Astrocyte of the hippocampus (primary cell): ENCODE measurements around the gene ARPP21.
"Not testable (repeated sequence)": the region's sequence is repeated elsewhere in the genome, so short reads cannot be mapped to it uniquely, and the experiment has no call there.

Experiments
- DNase-seq: peaks from one replicate; pipeline ENCODE4 v3.0.0; 2011; ENCODE audit warnings: low read depth, low spot score

ARPP21 gene

GRCh38 chr3:35780800-35781199 is 141.5 kb downstream of the ARPP21 start:
- no peak for DNase-seq

DNA sequence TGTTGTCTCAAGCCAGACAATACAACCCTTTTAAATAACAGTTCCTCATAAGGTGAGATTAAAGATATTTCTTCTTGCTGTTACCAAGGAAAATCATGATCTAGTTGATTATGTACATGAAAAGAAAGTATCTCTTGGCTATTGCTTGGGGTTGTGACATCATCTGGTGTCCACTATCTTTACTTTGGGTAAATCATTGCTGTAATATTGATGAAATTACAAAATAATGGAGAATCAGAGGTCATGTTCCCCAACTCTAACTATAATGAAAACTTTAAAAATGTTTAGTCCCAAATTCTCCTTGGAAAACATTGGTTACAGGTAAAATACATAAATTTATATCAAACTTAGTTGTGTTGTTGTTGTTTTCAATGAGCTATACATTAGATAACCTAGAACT is 142.2 kb downstream of the ARPP21 start:
- DNase-seq: no peak

DNA sequence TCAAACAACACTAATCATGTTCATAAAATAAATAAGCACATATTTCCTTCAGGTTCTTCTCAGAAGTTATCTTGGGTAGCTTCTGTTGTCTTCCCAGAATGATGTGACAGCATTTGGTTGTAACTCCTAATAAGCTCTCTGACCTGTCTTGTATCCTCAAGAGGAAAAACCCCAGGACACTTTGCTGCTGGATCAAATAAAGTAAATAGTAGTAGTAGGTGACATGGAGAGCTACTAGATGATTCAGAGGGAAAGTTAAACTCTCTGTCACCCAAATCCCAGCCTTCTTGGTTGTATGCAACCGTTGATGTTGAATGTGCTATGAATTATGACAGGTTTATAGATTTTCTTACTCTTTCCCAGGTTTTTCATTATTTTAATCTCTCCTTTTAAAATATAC is 143.0 kb downstream of the ARPP21 start:
- DNase-seq: no peak

DNA sequence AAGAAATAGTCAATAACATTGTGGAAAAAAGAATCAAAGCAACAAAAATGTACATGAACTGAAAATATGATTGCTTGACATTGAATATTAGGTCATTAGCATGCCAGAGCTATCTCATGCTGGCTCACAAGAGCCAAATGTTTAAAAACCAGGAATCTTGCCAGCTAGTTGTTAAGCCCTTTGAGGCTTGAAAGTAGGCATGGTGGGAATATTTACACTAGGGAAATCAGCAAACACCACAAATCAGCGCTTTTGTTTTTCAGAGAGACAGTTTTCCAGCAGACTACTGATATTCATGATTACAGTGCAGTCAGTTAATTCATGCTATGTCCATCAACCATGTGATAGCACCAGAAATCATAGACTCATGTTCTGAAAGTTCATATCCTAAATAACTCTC is 144.8 kb downstream of the ARPP21 start:
- DNase-seq: no peak

DNA sequence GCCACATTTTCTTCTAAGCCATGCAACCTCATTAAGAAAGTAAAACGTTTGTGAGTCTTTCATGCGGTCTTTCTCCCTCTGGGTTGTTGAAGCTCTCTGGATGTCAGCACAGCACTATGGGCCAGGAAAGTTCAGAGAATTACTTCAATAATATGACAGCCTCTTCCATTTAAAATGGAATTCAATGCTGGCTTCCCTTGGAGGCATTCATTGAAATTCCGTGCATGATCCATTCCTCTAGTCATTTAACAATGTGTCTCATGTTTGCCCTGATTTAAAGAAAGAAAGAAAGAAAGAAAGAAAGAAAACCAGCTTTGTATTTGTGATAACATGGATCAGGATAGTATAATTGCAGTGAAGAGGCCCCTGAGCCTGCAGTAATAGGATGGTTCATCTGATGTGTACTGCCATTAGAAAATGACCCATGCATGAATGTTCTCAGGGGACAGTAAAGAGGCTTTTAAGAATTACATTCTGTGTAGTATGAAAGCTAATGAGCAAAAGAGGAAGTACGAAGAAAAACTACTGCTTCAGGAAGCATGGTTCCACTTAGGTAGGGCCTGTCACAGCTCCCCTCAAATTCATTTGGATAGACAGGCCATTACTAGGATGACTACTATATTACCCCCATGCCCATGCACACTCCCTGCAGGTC is 146.0 kb downstream of the ARPP21 start:
- DNase-seq: no peak

GRCh38 chr3:35787936-35788335 is 148.6 kb downstream of the ARPP21 start:
- DNase-seq: no peak

DNA sequence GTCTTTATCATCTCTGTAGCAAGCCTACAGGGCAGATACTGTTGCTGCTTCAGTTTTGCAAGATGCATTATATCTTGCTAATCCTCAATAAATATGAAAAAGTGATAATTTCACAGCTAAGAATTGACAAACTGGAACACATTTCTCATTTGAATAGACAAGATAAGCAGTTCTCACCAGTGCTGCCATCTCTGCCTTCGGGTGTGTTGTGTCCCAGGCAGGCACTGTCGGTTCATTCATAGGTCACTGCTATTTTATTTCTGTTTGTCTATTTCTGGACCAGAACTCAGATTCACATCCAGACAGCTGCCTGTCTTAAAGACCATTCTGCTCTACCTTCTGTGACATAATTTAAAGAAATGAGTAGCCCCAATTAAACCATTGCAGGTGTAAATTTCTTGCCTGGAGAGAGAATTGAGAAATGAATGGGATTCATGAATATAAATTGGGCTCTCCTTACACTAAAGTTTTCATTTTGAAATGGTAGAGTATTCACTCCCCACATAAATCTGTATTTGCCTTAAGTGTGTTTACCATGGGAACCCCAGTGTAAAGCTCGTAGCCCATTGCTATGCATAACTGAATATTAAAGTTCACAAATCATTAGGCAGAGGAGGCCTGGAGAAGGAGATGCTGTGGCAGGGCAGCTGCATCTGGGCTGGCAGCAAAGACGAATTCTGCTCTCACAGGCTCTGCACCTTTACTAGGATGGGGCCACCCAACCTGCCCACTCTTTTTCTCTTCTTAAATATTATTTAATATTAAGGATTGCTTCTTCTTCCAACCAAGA is 149.9 kb downstream of the ARPP21 start:
- no peak for DNase-seq

- DNase-seq: no peak
These were observed 151.4 kb downstream of the ARPP21 start for GRCh38 chr3:35790764-35791163.

- DNase-seq: no peak
These were observed 154.3 kb downstream of the ARPP21 start for GRCh38 chr3:35793667-35794066.

DNA sequence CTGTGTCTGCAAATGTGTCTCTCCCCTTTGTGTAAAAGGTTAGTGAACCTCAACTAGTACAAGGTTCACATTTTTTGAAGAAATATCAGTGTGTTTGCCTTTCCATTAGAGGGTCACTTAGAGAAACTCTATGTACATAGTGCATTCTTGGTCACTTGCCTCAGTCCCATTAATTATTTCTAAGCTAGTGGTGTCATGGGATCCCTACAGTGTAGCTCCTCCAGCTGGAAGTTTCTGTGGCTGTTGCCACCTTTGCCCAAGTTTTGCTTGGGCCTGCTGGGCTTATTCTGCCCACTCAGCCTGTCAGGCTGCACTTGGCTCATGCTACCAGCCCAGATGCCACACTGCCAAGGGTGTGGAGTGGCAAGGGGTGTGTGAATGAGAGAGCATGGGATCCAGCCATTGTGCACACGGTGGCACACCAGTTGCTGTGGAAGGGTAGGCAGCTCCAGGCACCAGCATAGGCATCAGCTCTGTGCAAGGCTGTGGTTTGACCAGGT is 161.7 kb downstream of the ARPP21 start:
- DNase-seq: no peak

- DNase-seq: no peak
These were observed 175.2 kb downstream of the ARPP21 start for GRCh38 chr3:35814531-35814930.

- not testable (repeated sequence) for DNase-seq
These were observed 176.5 kb downstream of the ARPP21 start for GRCh38 chr3:35815796-35816195.

DNA sequence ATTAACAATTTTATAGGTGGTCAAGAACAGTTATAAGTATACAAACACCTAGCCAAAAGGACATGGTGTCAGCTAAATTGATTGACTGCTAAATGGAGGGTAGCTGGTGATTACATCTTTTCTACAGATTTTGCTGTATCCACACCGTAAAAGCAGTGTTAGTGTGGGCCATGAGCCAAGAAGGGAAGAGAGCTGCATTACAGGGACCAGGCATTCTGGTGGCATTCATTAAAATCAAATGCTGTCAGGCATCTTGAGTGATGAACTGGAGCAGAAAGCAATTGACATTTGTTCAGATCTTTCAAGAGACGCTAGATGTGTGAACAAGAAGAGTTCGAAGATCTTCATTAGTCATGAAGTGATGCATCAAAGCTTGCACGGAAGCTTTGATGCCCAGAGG is 177.9 kb downstream of the ARPP21 start:
- peak; percentile 38 for DNase-seq

DNA sequence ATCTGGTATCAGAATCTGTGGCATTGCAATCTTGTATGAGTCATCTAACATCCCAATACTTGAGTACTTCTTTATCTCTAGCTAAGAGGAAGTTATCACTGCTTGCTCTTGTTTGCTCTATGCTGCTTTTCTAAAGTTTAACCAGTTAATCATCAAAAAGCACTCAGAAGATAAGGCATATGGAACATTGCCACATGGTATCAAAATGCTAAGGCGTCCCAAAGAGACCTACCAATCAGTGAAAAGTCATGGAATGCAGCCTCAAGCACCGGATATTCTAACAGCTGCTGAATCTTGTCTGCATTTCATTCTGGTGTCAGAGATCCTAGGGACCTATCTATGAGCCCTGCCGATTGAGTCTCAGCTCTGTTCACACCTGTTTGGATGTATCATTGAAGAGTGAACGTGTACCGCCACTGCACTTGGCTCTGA is 192.8 kb downstream of the ARPP21 start:
- DNase-seq: no peak
